Lung microvascular endothelial cell (primary cell): ENCODE results near the gene CAMSAP2. TPM values are rescaled to one million over a fixed set of nuclear protein-coding genes. Genes with fewer than 3 reads are reported as not detected.
A peak's percentile ranks its signal among the peaks of the same experiment; 100 is the strongest.

ENCODE experiments used
- DNase-seq, 2 donors: peaks; one replicate each; pipeline versions ENCODE4 v3.0.0 to v3.0.0-alpha.2; 2010; ENCODE audit warnings: low read depth in 2 of 2
- total RNA-seq: library from RNA; depleted of rRNA; stranded (reverse); fragments of >200 nt; gene quantifications from 2 replicates; pipeline ENCODE4 v1.2.1, GENCODE V29; 2014

Gene CAMSAP2, protein sequence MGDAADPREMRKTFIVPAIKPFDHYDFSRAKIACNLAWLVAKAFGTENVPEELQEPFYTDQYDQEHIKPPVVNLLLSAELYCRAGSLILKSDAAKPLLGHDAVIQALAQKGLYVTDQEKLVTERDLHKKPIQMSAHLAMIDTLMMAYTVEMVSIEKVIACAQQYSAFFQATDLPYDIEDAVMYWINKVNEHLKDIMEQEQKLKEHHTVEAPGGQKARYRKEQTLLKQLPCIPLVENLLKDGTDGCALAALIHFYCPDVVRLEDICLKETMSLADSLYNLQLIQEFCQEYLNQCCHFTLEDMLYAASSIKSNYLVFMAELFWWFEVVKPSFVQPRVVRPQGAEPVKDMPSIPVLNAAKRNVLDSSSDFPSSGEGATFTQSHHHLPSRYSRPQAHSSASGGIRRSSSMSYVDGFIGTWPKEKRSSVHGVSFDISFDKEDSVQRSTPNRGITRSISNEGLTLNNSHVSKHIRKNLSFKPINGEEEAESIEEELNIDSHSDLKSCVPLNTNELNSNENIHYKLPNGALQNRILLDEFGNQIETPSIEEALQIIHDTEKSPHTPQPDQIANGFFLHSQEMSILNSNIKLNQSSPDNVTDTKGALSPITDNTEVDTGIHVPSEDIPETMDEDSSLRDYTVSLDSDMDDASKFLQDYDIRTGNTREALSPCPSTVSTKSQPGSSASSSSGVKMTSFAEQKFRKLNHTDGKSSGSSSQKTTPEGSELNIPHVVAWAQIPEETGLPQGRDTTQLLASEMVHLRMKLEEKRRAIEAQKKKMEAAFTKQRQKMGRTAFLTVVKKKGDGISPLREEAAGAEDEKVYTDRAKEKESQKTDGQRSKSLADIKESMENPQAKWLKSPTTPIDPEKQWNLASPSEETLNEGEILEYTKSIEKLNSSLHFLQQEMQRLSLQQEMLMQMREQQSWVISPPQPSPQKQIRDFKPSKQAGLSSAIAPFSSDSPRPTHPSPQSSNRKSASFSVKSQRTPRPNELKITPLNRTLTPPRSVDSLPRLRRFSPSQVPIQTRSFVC (N-terminal part only)
- total RNA-seq: 21.4 and 26.0 TPM in 2 replicates

DNA sequence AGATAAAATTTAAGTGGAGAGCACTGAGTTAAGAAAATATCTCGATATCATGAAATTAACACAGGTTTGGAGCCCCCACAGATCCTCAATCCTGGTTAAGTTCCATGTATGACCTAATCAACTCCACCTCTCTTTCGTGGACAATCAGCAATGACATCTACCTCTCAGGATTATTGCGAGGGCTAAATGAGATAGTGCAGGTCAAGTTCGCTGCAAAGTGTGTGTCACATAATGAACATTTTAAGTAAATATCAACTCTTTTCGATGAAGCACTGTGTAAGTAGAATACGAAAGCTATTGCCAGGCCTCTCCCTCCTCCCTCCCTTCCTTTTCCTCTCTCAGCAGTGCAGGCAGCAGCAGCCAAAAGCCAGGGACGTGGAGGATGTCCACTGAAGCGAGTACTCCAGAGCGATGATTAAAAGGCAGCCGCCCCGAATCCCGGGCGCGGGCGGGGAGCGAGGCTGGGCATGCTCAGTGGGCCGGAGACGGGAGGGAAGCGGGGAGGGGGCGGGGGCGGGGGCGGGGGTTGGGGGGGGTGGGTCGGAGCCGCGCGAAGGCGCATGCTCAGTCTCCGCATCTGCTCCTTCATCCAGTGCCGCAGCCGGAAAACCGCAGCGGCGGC, at the start of gene CAMSAP2:
TSS of gene CAMSAP2 (plus strand) at position 567 of the 622 bp plus-strand sequence. CDS start 935 bp downstream, outside the sequence.
- peak; percentile 89 to 95 for DNase-seq

DNA sequence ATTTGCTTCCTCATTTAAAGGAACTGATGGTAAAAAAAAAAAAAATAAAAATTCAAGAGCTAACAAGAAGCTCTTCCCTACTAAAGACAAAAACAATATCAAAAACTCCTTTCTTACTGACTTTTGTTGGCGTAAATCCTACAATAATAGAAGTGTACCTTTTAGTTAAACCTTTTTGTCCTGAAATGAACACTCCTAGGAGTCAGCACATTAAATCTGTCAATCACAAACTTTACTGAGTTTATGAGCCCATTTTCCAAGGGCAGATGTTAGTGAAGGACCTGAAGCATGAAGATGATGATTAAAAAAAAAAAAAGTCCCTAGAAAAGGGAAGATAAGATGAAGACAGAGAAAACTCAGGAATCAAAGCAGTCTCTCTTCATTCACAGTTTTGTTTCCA, 46.4 kb upstream of the CAMSAP2 start:
- no peak for DNase-seq

DNA sequence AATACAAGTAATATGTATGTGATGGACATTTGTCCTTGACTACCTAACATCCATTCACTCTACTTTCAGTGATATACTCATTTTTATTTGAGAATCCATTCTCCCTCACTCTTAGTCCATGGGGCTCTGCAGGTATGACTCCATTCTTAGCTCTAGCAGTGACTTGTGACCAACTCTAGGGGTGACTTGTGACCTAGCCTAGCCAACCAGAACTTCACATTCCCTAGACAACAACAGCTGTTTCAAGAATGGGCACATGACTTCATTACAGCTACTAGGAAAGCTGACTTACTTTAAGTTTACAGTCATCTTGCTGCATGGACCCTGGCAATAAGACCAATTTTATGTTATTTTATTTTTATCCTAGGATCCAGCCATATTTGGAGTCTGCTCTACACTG, 45.4 kb upstream of the CAMSAP2 start:
- DNase-seq: no peak

DNA sequence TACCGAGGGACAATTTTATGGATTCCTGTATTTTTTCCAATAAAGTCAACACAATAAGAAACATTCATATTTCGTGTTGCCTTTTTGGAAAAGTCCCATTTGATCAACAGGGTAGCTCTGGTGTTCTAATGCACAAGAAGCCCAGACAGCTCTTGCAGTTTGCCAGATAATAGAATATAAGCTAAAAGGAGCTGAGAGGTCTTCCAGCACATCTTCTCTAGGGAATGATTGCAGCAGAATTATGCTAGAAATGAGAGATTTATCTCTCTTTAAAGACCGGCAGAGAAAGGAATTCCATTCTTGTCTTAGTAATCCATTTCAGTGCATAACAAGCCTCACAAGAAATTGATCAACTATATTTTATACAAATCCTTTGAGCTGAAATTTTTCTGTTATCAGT, 44.0 kb upstream of the CAMSAP2 start:
- DNase-seq: no peak

DNA sequence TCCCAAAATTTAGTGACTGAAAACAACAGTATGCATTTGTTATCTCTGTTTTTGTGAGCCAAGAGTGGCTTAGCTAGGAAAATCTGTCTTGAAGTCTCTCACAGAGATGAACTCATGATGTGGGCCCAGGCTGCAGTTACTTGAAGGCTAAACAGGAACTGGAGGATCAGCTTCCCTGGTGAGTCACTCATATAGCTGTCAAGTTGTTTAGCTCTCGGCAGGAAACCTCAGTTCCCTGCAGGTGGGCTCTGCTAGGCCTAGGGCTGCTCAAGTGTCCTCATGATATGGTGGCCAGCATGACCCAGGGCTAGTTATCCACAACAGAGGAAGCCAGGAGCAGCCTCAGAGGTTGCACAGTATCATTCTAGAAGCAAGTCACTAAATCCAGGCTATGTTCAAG, 38.8 kb upstream of the CAMSAP2 start:
- DNase-seq: peak in 1 of 2 donors; percentile 98

DNA sequence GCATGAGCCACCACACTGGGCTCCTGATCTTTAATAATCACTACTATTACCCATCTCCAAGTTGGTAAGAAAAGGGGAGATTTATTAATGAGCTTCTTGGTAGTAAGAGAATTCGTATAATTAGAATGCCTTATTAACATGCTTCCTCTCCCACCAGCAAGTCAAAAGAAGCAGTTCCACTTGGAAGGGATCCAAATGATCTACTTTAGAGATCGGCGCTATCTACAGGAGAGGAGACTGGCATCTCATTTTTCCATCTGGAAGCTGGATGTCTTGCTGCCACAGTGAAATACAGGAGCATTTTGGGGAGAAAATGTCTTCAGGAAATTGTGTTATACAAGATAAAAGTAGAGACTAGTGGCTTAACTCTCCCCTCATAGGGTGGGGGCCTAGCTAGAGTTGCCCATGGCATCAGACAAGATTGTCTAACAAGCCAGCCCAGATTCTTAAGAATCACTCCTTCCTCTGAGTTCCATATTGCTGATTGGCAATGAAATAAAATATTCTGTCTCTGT, 33.6 kb upstream of the CAMSAP2 start:
- no peak for DNase-seq

DNA sequence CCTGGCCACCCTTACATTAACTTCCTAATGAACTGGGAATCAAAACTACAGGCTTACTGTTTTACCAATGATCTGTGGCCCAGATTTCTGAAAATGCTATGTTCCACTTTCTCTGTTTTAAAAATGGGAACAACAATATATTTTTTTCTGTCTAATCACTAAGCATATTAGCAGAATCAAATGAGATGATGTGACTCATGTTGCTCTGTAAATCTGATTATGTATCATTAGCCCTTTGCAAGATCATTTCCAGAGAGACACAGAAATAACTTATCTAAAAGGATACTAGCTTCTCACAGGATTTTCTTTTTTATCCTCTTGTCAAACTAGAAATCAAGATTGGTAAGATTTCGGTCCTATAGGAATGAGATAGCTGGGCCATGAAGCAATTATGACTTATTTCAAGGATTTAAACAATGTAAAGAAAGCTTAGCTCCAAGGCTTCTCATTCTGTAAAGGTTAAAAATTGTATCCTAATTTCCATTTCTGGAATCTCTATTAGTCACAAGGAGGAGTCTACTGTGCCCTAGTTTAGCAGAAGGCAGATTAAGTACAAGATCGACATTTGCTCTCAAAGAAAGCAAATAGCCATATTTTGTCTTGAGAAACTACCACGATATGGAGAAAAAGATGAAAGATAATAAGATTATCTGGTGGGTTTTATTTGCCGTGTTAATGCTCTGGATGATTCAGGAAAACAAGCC, 32.4 kb upstream of the CAMSAP2 start:
- no peak for DNase-seq

DNA sequence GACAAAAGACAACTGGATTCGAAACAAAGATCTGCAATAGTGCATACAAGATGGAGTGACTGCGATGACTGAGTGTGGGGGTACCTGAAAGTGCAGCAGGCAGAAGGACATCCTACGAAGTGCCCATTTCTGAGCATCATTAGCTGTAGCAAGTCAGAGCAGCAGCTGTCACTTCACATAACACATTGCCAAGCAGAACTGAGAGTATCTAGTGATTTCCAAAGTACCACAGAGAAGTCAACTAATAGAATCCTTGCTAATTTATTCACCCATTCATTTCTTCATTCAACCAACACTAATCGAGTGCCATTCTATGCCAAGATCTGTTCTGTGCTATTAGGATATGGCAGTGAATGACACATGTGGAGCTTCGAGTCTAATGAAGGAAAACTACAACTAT, 31.6 kb upstream of the CAMSAP2 start:
- DNase-seq: no peak

DNA sequence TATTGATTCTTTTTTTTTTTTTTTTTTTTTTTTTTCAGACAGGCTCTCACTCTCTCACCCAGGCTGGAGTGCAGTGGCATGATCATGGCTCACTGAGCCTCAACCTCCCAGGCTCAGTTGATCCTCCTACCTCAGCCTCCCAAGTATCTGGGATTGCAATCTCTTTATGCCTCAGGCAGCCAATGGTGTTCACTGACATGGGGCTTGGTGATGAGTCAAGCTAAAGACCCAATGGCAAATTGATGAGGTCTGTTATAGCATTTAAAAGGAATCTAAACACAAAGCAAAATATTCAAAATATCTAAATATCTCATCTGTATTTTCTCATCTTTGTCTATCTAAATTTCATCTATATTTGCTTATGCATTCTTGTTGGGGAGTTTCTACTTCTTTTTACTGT, 30.5 kb upstream of the CAMSAP2 start:
- DNase-seq: no peak

DNA sequence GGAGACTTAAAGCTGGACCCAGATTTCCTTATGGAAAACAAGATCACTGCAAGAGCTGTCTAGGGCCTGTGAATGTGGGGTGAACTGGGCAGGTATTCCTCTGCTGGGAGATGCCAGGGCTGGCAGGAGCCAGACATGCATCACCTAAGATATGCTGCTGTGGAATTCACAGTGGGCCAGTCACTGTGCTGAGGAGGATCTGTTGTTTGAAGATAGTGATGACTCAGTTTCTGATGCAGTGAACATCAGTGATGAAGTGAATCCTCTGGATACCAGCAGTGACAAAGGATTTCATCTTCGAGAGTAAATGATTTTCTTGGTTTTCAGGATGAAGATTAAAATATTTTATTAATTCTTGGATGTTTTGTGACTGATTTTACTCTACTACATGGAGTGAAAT, 29.9 kb upstream of the CAMSAP2 start:
- DNase-seq: no peak

DNA sequence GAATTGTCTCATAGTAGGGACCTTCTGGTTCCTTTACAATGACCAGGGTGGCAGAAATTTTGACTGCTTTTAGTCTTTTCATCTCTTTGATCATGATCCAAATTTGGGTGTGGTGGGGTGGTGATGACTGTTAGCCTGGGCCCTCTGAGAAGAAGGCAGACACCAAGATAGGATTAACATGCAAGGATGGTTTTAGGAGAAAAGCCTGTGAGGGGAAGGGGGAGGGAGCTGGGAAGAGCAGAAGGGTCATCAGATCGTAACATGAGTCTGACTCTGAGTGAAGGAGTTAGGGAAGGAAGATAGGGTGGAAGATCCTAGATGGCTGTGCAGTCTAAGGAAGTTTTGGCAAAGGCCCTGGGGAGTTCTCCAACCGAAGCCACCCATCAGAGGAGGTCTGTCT, 28.5 kb upstream of the CAMSAP2 start:
- no peak for DNase-seq

DNA sequence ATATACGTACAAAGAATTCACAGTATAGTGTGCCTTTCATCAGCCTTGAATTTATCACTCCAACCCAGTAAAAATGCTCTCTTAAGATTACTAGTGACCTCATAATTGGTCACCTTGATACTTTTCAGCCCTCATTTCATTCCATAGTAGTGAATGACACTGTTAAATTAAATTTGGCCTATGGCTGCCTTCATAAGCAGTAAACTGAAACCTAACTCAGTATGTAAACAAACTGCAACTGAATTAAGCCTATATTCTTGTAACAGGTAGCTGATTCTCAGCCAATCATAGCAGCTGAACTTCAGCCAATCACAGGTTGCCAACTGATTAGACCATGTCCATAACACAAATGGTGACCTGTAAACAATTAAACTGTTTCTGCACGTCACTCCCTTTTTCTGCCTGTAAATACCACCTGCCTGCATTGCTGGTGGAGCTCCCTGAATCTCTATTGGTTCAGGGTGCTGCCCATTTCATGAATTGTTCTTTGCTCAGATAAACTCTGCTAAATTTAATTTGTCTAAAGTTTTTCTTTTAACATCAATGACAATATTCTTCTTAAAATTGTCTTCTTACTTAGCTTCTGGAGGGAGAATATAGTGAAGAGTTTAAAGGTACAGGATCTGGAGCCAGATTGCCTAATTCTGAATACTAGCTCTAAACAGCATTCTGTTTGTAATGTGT, 24.0 kb upstream of the CAMSAP2 start:
- no peak for DNase-seq

DNA sequence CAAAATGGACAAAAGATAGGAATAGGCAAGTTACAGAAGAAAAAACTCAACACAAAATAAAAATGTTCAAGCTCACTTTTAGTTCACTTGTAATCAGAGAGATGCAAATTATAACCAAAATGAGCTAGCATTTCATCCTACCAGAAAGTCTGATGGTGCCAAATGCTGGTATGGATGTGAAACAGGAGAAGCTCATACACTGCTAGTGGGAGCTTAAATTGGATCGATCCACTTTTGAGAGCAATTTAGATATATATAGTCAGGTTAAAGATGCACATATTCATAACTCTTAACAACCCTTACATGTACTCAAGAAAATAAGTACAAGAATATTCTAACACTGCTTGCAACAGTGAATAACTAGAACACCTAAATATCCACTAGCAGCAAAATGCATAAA, 18.5 kb upstream of the CAMSAP2 start:
- DNase-seq: no peak

DNA sequence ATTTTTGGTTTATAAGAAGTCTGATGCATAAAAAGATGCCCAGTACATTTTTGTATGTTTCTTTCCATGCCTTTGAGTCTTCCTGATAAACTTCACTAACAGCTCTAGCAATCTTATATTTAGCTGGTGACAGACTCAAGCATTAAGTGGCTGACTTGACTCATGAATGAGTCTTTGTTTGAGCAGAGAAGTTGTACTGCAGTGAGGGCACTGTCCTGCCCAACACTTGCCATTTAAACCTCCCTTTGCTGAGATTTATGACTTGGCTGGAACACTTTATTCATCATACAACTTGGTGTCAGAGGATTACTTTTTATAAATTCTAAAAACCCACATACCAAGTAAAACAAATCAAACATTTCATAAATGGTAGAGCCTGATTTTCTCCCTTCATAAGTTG, 14.6 kb upstream of the CAMSAP2 start:
- DNase-seq: no peak

DNA sequence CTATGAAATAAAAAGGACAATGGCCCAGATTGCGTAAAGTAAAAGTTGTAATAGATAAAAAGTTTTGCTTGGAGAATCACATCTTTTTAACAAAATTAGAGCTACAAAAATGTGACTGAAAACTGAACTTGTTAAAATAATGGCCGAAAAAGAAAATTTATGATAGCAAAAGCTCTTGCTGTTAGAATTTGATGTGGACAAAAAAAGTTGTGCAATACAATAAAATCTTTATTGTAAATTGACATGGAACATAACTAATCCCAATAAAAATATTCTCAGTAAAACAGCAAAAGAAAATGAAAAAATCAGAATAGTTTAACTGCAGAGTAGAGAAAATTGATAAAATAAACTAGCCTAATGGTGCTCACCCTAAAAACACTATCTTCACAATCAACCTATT, 11.4 kb upstream of the CAMSAP2 start:
- no peak for DNase-seq

DNA sequence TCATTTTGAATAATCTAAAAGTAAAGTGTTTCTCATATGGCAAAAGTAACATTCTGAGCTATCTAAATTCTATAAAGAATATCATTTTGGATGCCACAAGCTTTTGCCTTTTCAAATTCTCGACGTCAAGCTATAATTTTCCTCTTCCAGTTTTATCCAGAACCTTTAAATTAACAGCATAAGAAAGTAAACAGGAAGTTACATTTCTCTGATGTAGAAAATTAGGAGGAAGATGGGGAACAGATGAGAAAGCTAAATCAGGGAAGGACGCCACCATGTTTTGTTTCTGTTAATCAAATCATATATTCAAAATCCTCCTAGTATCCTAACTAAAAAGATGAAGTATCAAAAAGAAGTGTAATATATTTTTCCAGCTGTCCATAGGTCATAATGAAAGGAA, 8.8 kb upstream of the CAMSAP2 start:
- peak in 1 of 2 donors; percentile 6 for DNase-seq

DNA sequence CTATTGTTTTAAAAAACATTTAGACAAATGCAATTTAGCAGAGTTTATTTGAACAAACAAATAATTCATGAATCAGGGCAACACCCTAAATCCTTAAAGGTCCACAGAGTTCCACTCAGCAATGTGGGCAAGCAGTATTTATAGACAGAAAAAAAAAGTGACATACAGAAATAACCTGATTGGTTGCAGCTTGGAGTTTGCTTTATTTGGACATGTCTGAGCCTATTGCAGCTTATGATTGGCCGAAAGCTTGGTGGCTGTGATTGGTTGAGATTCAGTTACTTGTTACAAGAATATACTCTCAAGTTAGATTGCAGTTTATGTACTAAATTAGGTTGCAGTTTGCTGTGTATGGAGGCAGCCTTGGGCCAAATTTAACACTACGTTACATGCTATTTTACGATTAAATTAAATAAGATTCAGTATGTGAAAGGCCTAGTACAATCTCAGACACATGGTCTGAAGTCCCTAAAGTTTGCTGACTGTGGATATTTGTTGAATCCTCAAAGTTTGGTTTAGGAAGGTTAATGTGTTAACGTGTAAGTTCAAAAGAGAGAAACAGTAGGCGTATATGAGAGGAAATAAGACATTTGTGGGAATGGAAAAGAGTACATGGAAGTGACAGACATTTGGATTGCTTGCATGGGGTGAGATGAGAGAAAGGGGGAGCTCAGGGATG, 6.9 kb upstream of the CAMSAP2 start:
- DNase-seq: no peak

DNA sequence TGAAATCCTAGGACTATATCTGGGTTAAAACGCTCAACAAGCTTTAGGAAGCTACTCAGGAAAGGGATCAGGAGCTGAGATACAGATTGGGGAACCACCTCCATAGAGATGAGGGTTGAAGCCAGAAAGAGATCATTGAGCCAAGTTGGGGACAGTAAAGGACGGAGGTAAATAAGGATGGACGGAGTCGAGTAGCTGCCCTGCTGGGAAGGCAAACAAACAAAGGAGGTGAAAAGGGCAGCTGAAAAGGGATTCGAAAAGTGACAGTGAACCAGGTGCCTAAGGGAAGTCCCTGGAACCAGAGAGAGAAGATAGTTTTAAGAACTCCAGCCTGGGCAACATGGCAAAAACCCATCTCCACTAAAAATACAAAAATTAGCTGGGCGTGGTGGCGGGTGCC, 6.3 kb upstream of the CAMSAP2 start:
- no peak for DNase-seq

DNA sequence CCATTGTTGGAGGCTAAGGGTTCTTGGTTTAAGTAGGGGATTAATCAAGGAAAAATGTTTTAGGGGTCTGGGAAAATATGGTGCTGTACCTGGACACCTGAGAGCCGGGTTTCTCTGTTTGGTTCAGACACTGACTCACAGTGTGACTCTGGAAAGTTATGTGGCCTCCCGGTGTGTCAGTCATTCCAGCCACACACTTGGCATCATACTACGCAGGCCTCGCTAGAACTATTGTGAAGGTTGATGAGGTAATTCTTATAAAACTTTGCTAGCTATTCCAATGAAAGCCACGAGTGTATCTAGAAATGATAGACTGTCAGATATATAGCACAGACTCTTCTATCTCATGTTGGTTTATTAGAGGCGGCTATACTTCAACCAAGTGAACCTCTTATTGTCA, 4.8 kb upstream of the CAMSAP2 start:
- DNase-seq: no peak
